ENCODE results near the gene NOXO1.

- TF ChIP-seq CTCF (IDR thresholded peaks at IDR 0.05 in 2 of 3, conservative IDR thresholded peaks at IDR 0.05 in 1 of 3; ENCODE audit: control insufficient read depth in 2 of 3, extremely low read depth in 1 of 3, insufficient read depth in 1 of 3, low read depth in 3 of 3, low read length in 3 of 3): no peak
- TF ChIP-seq MXI1 (IDR thresholded peaks at IDR 0.05; ENCODE audit: low read depth, low read length): no peak
- TF ChIP-seq CBX3 (IDR thresholded peaks at IDR 0.05; ENCODE audit: borderline replicate concordance, low read depth): no peak
- TF ChIP-seq RAD21 (IDR thresholded peaks at IDR 0.05; ENCODE audit: insufficient read depth, low read depth, low read length): no peak
- TF ChIP-seq SUZ12 (IDR thresholded peaks at IDR 0.05; ENCODE audit: unreplicated experiment): no peak
Observed at GRCh38 chr16:1961651-1962067, 19.6 kb downstream of the NOXO1 start.

Data from GM12878 (cell line).